Esophagus (tissue), 2 donors: ENCODE measurements around the gene PPIE. TPM values are rescaled to one million over a fixed set of nuclear protein-coding genes. Genes with fewer than 3 reads are reported as not detected.
"Not testable (repeated sequence)": the region's sequence is repeated elsewhere in the genome, so short reads cannot be mapped to it uniquely, and the experiment has no call there.

Source experiments
- H3K27ac ChIP-seq, 2 donors: one replicate each; pipeline ENCODE4 v1.5.1; 2013; ENCODE audit warnings: low read depth in 2 of 2, mild to moderate bottlenecking in 2 of 2, inconsistent platforms in 1 of 2, low read length in 1 of 2, moderate library complexity in 1 of 2
- H3K27me3 ChIP-seq, 2 donors: one replicate each; pipeline ENCODE4 v1.6.1; 2013; ENCODE audit warnings: low read length in 2 of 2, control low read depth in 1 of 2, mild to moderate bottlenecking in 1 of 2; ENCODE audit not compliant: insufficient read depth in 2 of 2, control insufficient read depth in 1 of 2
- H3K36me3 ChIP-seq, 2 donors: one replicate each; pipeline ENCODE4 v1.6.1; 2013; ENCODE audit warnings: low read length in 1 of 2; ENCODE audit not compliant: control insufficient read depth in 2 of 2, insufficient read depth in 2 of 2
- H3K4me1 ChIP-seq, 2 donors: one replicate each; pipeline ENCODE4 v1.6.1; 2013; ENCODE audit warnings: low read length in 1 of 2; ENCODE audit not compliant: control insufficient read depth in 2 of 2, insufficient read depth in 2 of 2
- H3K4me3 ChIP-seq, 2 donors: one replicate each; pipeline ENCODE4 v1.5.1; 2013; ENCODE audit warnings: low read length in 2 of 2, mild to moderate bottlenecking in 2 of 2, low read depth in 1 of 2, moderate library complexity in 1 of 2
- H3K9me3 ChIP-seq, 2 donors: one replicate each; pipeline ENCODE4 v1.6.1; 2013; ENCODE audit warnings: mild to moderate bottlenecking in 2 of 2, low read depth in 1 of 2, low read length in 1 of 2, moderate library complexity in 1 of 2; ENCODE audit not compliant: control insufficient read depth in 2 of 2, insufficient read depth in 1 of 2
- WGBS, 2 donors: extraction: QIAGEN DNeasy Blood & Tissue Kit; methylation state at CpG; one replicate each; pipeline ENCODE4 v1.1.7; 2013; 5-methylcytosine and 5-hydroxymethylcytosine counted together
- polyA plus RNA-seq, 2 donors: library from polyadenylated mRNA; stranded (reverse); fragments of 200-250 nt; gene quantifications; one replicate each; pipeline ENCODE4 v1.2.3, GENCODE V29; 2013
- donor health status: healthy with polysubstance abuse.
- donor health status: Bipolar disorder and iron deficiency.

The PPIE gene
- polyA plus RNA-seq, 2 donors: 24.7 to 41.3 TPM

DNA sequence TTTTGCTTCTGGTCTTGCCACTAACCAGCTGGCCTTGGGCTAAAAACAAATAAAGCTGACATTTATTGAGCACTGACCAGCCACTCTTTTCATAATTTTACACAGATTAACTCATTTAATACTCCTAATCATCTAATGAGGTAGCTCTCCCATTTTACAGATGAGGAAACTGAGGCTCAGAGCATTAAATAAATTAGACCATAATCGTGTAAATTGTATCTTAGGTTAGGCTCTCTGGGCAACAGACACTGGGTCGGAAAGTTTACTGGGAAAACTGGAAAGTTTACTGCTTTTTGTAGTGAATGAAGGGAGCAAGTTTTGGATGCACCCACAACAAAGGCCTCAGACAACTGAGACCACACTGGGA lies 42.6 kb downstream of the PPIE start:
- Histone ChIP-seq H3K4me1 (no peaks in the 10 kb centered on the region), H3K9me3 (no peaks in the 10 kb centered on the region), H3K27ac (no peak overlapping the region), H3K36me3 (no peaks in the 10 kb centered on the region), H3K27me3 (no peaks in the 10 kb centered on the region), H3K4me3 (no peak overlapping the region)
- 87 to 93% methylated on average over 2 of the region's 2 CpGs for WGBS, 2 donors

DNA sequence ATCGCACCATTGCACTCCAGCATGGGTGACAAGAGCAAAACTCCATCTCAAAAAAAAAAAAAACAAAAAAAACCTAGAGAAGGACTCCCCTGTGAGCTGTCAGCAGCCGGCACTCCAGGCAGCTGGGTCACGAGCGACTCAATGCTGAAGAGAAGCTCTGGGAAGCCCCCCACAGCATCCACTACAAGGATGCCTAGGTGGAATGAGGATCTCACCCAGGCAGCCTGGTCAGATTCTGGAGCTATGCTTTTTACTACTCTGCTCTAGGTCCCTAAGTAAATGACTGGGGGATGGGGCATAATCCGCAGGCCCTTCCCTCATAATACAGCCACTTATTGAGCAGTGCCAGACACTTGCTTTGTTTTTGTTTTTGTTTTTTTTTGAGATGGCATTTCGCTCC lies 43.4 kb downstream of the PPIE start:
- Histone ChIP-seq H3K27me3 (no peaks in the 10 kb centered on the region), H3K36me3 (no peaks in the 10 kb centered on the region), H3K4me1 (no peaks in the 10 kb centered on the region), H3K27ac (no peak overlapping the region), H3K4me3 (no peak overlapping the region), H3K9me3 (no peaks in the 10 kb centered on the region)
- WGBS, 2 donors: 86 to 90% methylated on average over 6 of the region's 6 CpGs

DNA sequence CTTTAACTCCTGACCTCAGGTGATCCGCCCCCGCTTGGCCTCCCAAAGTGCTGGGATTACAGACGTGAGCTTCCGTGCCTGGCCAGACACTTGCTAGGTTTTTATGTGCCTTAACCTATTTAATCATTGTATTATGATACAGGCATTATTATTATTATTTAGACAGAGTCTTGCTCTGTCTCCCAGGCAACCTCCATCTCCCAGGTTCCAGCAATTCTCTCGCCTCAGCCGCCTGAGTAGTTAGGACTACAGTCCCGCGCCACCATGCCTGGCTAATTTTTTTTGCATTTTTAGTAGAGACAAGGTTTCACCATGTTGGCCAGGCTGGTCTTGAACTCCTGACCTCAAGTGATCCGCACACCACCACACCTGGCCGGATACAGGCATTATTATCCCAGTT lies 44.0 kb downstream of the PPIE start:
- WGBS, 2 donors: 88 to 91% methylated on average over 10 of the region's 10 CpGs
- H3K4me3 ChIP-seq, H3K27me3 ChIP-seq, H3K27ac ChIP-seq, H3K4me1 ChIP-seq, H3K36me3 ChIP-seq, H3K9me3 ChIP-seq: not testable (repeated sequence)

DNA sequence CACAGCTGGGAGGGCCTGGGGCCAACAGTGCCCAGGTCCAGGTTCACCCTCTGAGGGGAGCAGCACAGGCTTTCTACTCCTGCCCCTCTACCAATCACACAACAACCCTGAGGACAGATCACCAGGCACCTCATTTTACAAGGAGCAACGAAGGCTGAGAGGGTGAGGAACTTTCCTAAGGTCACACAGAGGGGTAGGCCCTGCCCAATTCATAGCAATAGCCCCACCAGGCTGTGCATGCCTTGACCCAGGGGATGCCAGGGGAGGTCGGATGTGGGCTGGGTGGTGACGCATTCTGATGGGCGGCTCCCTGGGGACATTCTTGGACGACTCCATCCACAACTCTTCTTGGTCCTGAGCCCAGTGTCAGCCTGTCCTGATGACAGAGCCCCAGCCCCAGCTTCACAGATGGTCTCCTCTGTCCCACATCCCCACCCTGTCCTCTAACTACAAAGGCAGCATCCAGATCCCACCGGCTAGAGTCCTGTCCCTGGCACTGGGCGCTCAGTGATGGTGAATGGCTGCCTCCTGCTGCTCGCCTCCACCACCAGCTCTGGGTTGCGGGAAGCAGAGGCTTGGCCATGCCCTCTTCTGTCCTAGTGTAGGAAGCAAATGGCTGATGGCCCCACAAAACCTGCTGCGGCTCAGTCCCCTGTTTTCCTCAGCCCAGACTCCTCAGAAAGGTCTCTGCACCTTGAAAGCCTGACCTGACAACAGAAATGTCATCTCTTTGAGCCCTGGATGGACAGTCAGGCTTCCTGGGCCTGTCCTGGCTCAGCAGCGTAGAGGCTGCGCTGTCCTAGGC lies 47.8 kb downstream of the PPIE start:
- not testable (repeated sequence) for H3K27me3 ChIP-seq, H3K4me1 ChIP-seq, H3K9me3 ChIP-seq, H3K36me3 ChIP-seq, H3K27ac ChIP-seq, H3K4me3 ChIP-seq
- WGBS, 2 donors: 92 to 93% methylated on average over 9 of the region's 12 CpGs

DNA sequence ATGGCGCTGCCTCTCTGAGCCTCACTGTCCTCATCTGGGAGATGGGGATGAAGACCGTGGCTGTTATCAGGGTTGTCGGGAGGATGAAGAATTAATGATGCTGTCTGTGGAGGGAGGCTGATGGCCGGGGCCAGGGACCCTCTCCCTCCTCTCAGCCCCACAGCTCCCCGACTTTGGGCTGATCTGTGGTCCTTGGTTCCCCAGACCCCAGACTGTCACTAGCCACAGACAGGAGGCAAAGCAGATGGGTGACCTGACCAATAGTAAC lies 48.4 kb downstream of the PPIE start:
- not testable (repeated sequence) for H3K27ac ChIP-seq, H3K4me3 ChIP-seq, H3K4me1 ChIP-seq, H3K36me3 ChIP-seq, H3K27me3 ChIP-seq, H3K9me3 ChIP-seq
- WGBS, 2 donors: 96 to 100% methylated on average over 5 of the region's 5 CpGs

DNA sequence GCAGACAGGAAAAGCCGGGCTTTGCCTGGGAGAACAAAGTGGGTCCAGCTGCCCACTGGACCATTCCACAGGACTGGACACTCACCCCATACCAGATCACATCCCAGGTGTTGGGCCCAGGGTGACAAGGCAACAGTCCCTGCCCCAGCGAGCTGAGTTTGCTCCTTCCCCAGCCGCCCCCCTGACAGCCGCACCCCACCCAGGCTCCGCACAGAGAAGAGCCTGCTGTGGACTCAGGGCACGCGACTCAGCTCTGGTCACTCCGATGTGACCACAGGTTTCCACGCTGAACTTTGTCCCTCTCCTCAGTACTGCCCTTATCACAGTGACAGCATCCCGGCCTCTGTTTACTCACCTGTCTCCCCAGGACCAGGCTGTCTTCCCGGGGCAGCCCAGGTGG lies 48.8 kb downstream of the PPIE start:
- WGBS, 2 donors: 69% methylated on average over 11 of the region's 11 CpGs
- Histone ChIP-seq H3K4me1 (peaks cover 3 to 7% of the 10 kb centered on the region in 2 donors), H3K4me3 (no peak overlapping the region), H3K27ac (no peak overlapping the region), H3K36me3 (no peaks in the 10 kb centered on the region), H3K27me3 (no peaks in the 10 kb centered on the region), H3K9me3 (no peaks in the 10 kb centered on the region)

DNA sequence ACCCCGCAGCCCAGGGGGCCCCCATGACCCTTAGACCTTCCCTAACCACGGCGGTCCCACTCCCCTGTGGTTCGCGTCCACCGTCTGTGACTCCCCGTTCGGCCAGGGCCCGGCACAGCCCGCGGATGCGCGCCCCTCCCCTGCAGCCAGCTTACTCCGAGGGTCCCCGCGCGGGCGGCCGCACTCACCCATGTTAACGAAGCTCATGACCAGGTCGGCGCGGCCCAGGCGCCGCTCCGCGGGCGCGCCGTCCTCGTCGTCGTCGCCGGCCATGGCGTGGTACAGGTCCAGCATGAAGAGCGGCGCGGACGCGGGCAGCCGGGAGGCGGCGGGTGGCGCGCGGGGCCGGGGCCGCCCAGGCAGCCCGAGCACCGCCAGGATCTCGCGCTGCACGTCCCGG lies 49.3 kb downstream of the PPIE start:
- H3K4me3 ChIP-seq: peak overlapping the region in 1 of 2 donors; percentile 62

DNA sequence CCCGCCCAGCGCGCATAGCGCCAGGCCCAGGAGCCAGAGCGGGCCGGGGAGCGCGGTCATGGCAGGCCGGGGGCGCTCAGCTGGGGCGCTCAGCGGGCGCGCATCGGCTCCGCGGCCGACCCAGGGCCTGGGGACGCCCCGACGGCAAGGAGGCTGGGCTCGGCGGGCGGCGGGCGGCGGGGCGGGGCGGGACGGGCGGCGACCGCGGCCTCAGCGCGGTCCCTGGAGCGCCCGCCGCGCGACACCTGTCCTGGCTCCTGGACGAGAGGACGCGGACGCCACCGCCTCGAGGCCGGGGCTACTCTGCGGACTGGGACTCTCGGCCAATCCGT lies 49.7 kb downstream of the PPIE start:
- H3K9me3 ChIP-seq: no peaks in the 10 kb centered on the region
- no peaks in the 10 kb centered on the region for H3K27me3 ChIP-seq
- H3K36me3 ChIP-seq: no peaks in the 10 kb centered on the region
- H3K4me1 ChIP-seq: peaks cover 3 to 7% of the 10 kb centered on the region in 2 donors
- no peak overlapping the region for H3K27ac ChIP-seq
- WGBS, 2 donors: 0 to 4% methylated on average over 2 to 51 of the region's 51 CpGs
- peak overlapping the region; percentile 62 to 65 for H3K4me3 ChIP-seq

More for the DNA sequence above, 49.3 kb downstream of the PPIE start:
- H3K9me3 ChIP-seq, H3K27me3 ChIP-seq, H3K4me1 ChIP-seq, H3K36me3 ChIP-seq, H3K27ac ChIP-seq: not testable (repeated sequence)
- 10 to 14% methylated on average over 30 to 55 of the region's 55 CpGs for WGBS, 2 donors

DNA sequence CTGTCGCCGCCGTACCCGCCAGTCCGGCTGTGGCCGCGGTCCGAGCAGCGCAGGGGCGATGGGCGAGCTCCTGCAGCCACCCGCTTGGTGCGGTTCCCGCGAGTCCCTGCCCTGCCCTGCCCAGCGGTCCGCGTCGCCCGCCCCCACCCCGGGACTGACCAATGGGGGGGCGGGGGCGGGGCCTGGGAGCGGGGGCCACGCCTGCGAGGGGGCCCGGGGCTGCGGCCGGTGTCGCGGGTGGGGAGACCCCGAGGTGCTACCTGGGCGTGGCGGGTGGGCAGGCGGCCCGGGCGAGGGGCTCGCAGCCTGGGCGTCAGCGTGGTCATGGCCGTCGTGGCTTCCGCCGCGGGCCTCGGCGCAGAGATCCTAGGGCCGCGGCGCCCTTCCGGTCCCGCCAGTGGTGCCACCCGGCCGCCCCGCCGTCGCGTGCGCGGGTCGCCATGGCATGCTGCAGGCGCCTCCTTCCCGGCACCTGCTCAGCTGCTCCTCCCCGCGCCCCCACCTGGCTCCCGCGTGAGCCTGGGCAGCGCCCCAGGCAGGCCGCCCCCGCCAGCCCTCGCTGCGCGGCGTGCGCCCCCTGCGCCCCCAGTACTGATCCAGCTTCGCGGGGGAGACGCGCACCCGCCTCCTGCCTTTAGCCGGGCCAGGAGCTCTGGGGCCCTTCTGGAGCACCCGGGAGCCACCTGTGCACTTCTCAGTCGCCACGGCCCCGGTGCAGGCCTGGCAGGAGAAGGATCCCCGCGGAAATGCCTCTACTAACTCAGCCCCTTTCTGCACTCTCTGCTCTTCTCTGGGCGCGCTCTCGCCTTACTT lies 50.3 kb downstream of the PPIE start, which contains the start of gene BMP8B:
TSS of gene BMP8B (minus strand) at position 108 of the 813 bp plus-strand sequence. CDS start 380 bp downstream, outside the sequence.
- Histone ChIP-seq H3K9me3 (no peaks in the 10 kb centered on the region), H3K36me3 (no peaks in the 10 kb centered on the region), H3K27me3 (no peaks in the 10 kb centered on the region), H3K4me3 (peak within 1 kb of the TSS; percentile 62 to 65), H3K4me1 (peaks cover 3 to 7% of the 10 kb centered on the region in 2 donors), H3K27ac (no peak within 1 kb of the TSS)
- WGBS, 2 donors: 2% methylated on average over 59 to 91 of the region's 91 CpGs
